H9 (cell line): ENCODE measurements around the gene KANK2. TPM values are rescaled to one million over a fixed set of nuclear protein-coding genes. Genes with fewer than 3 reads are reported as not detected.

Source experiments
- DNase-seq: peaks from one replicate; pipeline ENCODE4 v3.0.0-alpha.2; 2017
- H2AFZ ChIP-seq: one replicate; pipeline ENCODE4 v1.6.1; 2013; ENCODE audit warnings: mild to moderate bottlenecking, low read length, control low read depth, moderate library complexity
- H2AK5ac ChIP-seq: 2 replicates; pipeline ENCODE4 v1.6.1; 2013; ENCODE audit warnings: low read length, control low read depth, mixed read lengths; ENCODE audit not compliant: insufficient read length
- H2BK120ac ChIP-seq: one replicate; pipeline ENCODE4 v1.6.1; 2013; ENCODE audit warnings: low read depth, mild to moderate bottlenecking, low read length, control low read depth, inconsistent platforms; ENCODE audit not compliant: poor library complexity, severe bottlenecking
- H2BK12ac ChIP-seq: 2 replicates; pipeline ENCODE4 v1.6.1; 2013; ENCODE audit warnings: low read length, control low read depth, mixed read lengths, low read depth; ENCODE audit not compliant: insufficient read length
- H2BK15ac ChIP-seq: 2 replicates; pipeline ENCODE4 v1.6.1; 2013; ENCODE audit warnings: low read depth, low read length, control low read depth
- H2BK20ac ChIP-seq: one replicate; pipeline ENCODE4 v1.6.1; 2013; ENCODE audit warnings: low read depth, mild to moderate bottlenecking, low read length, control low read depth, inconsistent platforms; ENCODE audit not compliant: poor library complexity, severe bottlenecking
- H2BK5ac ChIP-seq: 2 replicates; pipeline ENCODE4 v1.6.1; 2013; ENCODE audit warnings: low read length, control low read depth, mixed read lengths; ENCODE audit not compliant: insufficient read length
- H3K14ac ChIP-seq: 2 replicates; pipeline ENCODE4 v1.6.1; 2013; ENCODE audit warnings: low read length, control low read depth; ENCODE audit not compliant: insufficient read depth
- H3K18ac ChIP-seq: 2 replicates; pipeline ENCODE4 v1.6.1; 2013; ENCODE audit warnings: low read depth, mild to moderate bottlenecking, mixed read lengths, low read length, control low read depth; ENCODE audit not compliant: insufficient read length
- H3K23ac ChIP-seq: 2 replicates; pipeline ENCODE4 v1.6.1; 2013; ENCODE audit warnings: low read length, control low read depth, mixed read lengths, low read depth; ENCODE audit not compliant: insufficient read length
- H3K23me2 ChIP-seq: 2 replicates; pipeline ENCODE4 v1.6.1; 2013; ENCODE audit warnings: low read depth, mild to moderate bottlenecking, mixed read lengths, low read length, control low read depth; ENCODE audit not compliant: insufficient read length, poor library complexity, severe bottlenecking
- H3K27ac ChIP-seq: 2 replicates; pipeline ENCODE4 v1.5.1; 2013; ENCODE audit warnings: low read length, control low read depth, mixed read lengths, low read depth; ENCODE audit not compliant: insufficient read length
- H3K27me3 ChIP-seq: 2 replicates; pipeline ENCODE4 v1.6.1; 2013; ENCODE audit warnings: low read length, control low read depth, inconsistent platforms; ENCODE audit not compliant: insufficient read depth
- H3K4ac ChIP-seq: 2 replicates; pipeline ENCODE4 v1.6.1; 2013; ENCODE audit warnings: low read depth, mild to moderate bottlenecking, control low read depth, inconsistent platforms, low read length, moderate library complexity
- H3K4me1 ChIP-seq: 2 replicates; pipeline ENCODE4 v1.6.1; 2013; ENCODE audit warnings: low read length, control low read depth, inconsistent platforms; ENCODE audit not compliant: insufficient read depth
- H3K4me2 ChIP-seq: 2 replicates; pipeline ENCODE4 v1.6.1; 2013; ENCODE audit warnings: low read length, control low read depth, mixed read lengths; ENCODE audit not compliant: insufficient read length, insufficient read depth
- H3K56ac ChIP-seq: 2 replicates; pipeline ENCODE4 v1.6.1; 2013; ENCODE audit warnings: low read depth, mild to moderate bottlenecking, mixed read lengths, low read length, control low read depth; ENCODE audit not compliant: insufficient read length
- H3K79me1 ChIP-seq: 2 replicates; pipeline ENCODE4 v1.6.1; 2013; ENCODE audit warnings: low read depth, mild to moderate bottlenecking, moderate library complexity, low read length, control low read depth, inconsistent platforms; ENCODE audit not compliant: insufficient read depth, poor library complexity, severe bottlenecking
- H3K79me2 ChIP-seq: 2 replicates; pipeline ENCODE4 v1.6.1; 2013; ENCODE audit warnings: low read length, control low read depth, inconsistent platforms; ENCODE audit not compliant: insufficient read depth
- H3K9ac ChIP-seq: 2 replicates; pipeline ENCODE4 v1.6.1; 2013; ENCODE audit warnings: low read length, control low read depth, mixed read lengths; ENCODE audit not compliant: insufficient read length; ENCODE audit errors: extremely low read depth
- H3K9me3 ChIP-seq: one replicate; pipeline ENCODE4 v1.6.1; 2013; ENCODE audit warnings: low read depth, low read length, inconsistent platforms; ENCODE audit not compliant: control insufficient read depth
- H3T11ph ChIP-seq: one replicate; pipeline ENCODE4 v1.6.1; 2013; ENCODE audit warnings: mild to moderate bottlenecking, low read length, control low read depth, inconsistent platforms
- H4K20me1 ChIP-seq: one replicate; pipeline ENCODE4 v1.6.1; 2013; ENCODE audit not compliant: control insufficient read depth, insufficient read length, insufficient read depth
- H4K5ac ChIP-seq: 2 replicates; pipeline ENCODE4 v1.6.1; 2013; ENCODE audit warnings: low read depth, mild to moderate bottlenecking, mixed read lengths, low read length, control low read depth; ENCODE audit not compliant: insufficient read length
- H4K8ac ChIP-seq: replicated peaks from 2 replicates; pipeline ENCODE4 v1.6.1; 2013; ENCODE audit warnings: low read length, control low read depth, mixed read lengths, low read depth; ENCODE audit not compliant: insufficient read length
- H4K91ac ChIP-seq: 2 replicates; pipeline ENCODE4 v1.6.1; 2013; ENCODE audit warnings: low read depth, mild to moderate bottlenecking, moderate library complexity, mixed read lengths, low read length, control low read depth; ENCODE audit not compliant: insufficient read length
- H3K27ac Mint-ChIP-seq, 3 experiments: 2 replicates in 2 of 3; 3 replicates in 1 of 3; pipeline ENCODE4 v1.8.0; 2020 to 2021; ENCODE audit warnings: mixed read lengths in 3 of 3, mild to moderate bottlenecking in 1 of 3, moderate library complexity in 1 of 3
- H3K27me3 Mint-ChIP-seq: 2 replicates; pipeline ENCODE4 v1.8.0; 2021; ENCODE audit warnings: low read depth, mild to moderate bottlenecking, moderate library complexity, mixed read lengths
- H3K36me3 Mint-ChIP-seq, 3 experiments: 2 replicates in 2 of 3; 3 replicates in 1 of 3; pipeline ENCODE4 v1.8.0; 2020 to 2021; ENCODE audit warnings: low read depth in 3 of 3, mixed read lengths in 3 of 3; ENCODE audit not compliant: insufficient read depth in 1 of 3
- H3K4me1 Mint-ChIP-seq, 2 experiments: 2 replicates each; pipeline ENCODE4 v1.8.0; 2020; ENCODE audit warnings: mixed read lengths in 2 of 2
- H3K4me3 Mint-ChIP-seq, 2 experiments: 2 replicates in 1 of 2; 3 replicates in 1 of 2; pipeline ENCODE4 v1.8.0; 2020 to 2021; ENCODE audit warnings: mild to moderate bottlenecking in 2 of 2, mixed read lengths in 2 of 2, moderate library complexity in 1 of 2
- H3K9me3 Mint-ChIP-seq, 2 experiments: 2 replicates in 1 of 2; 3 replicates in 1 of 2; pipeline ENCODE4 v1.8.0; 2020; ENCODE audit warnings: mild to moderate bottlenecking in 2 of 2, mixed read lengths in 2 of 2, moderate library complexity in 1 of 2
- WGBS: extraction: QIAGEN DNeasy Blood & Tissue Kit; methylation state at CpG from one replicate; pipeline ENCODE4 v1.1.7; 2013; ENCODE audit warnings: missing lambda C conversion rate, low lambda C conversion rate, mixed read lengths; ENCODE audit not compliant: insufficient read length; ENCODE audit errors: extremely low coverage; 5-methylcytosine and 5-hydroxymethylcytosine counted together
- total RNA-seq: library from RNA; stranded (reverse); gene quantifications from 2 replicates; pipeline ENCODE4 v1.2.1, GENCODE V29; 2021
- TF ChIP-seq, protein P1 (sequence below): fragments of 200-600 bp; sonication (generic); conservative IDR thresholded peaks from 3 replicates; pipeline ENCODE4 v1.8.0; 2021; ENCODE audit warnings: antibody characterized with exemption, mild to moderate bottlenecking

Gene KANK2
- total RNA-seq, 1 experiment from 2014 or later: 42.0 TPM

DNA sequence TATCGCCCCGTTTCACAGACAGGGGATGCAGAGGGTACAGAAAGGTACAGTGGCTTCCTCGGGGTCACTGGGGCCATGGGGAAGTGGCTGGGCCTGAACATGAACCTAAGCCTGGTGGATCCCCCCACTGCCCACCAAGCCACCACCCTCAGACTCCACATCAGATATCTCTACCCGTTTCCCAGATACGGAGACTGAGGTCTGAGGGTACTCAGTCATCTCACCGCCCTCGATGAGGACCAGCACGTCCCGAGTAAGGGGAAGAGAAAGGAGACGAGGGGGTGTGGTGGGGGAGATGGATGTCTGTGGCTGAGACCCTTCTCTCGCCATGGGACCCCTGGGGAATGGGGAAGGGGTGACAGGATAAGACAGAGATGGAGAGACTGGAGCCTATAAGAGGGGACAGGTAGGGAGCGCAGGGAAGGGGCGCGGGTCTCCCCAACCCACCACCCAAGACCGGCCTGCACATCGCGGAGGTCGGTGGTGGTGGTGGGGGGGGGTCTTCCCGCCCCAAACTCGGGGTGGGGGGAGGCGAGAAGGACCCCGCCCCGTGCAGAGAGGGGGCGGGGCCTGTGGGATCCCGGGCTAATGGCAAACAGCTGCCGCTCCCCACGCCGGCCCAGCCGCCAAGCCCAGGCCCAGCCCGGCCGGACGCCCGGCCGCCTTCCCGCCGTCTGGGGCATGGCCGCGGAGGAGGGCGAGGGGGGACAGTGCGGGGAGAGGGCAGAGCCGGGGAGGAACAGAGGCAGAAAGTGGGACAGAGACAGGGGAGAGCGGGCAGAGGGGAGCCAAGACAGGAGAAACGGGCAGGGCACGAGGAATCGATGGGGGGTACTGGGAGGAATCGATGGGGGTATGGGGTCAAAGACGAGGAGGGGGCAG lies 698 bp downstream of the KANK2 start:
- Histone ChIP-seq H2AFZ (no peak overlapping the region), H3K23ac (no peak overlapping the region), H4K8ac (no peak overlapping the region), H3K27ac (no peak overlapping the region), H3K14ac (no peak overlapping the region), H2AK5ac (no peak overlapping the region), H2BK12ac (no peak overlapping the region), H3K4me1 (no peaks in the 10 kb centered on the region; the same call in 1 of the 2 replicates), H4K5ac (no peak overlapping the region), H3K9me3 (no peaks in the 10 kb centered on the region), H3K4me2 (peak overlapping the region; percentile 72), H4K91ac (no peak overlapping the region), H3K18ac (peak overlapping the region; percentile 56), H3K23me2 (peaks cover 4% of the 10 kb centered on the region), H3K9ac (peak overlapping the region; percentile 20), H3K27me3 (no peaks in the 10 kb centered on the region), H2BK5ac (no peak overlapping the region), H4K20me1 (no peaks in the 10 kb centered on the region), H3T11ph (no peak overlapping the region), H2BK20ac (no peak overlapping the region), H3K56ac (no peak overlapping the region), H3K79me1 (no peaks in the 10 kb centered on the region), H2BK120ac (no peak overlapping the region), H3K79me2 (no peaks in the 10 kb centered on the region), H2BK15ac (no peak overlapping the region), H3K4ac (no peak overlapping the region)
- WGBS: no CpG with 5 or more reads among the region's 47 CpGs
- Mint-ChIP-seq H3K4me3 (peak overlapping the region; percentile 76 to 96), H3K9me3 (no peaks in the 10 kb centered on the region), H3K4me1 (peaks cover 6 to 13% of the 10 kb centered on the region in 2 experiments), H3K27me3 (peaks cover 2% of the 10 kb centered on the region; the same call in 1 of the 2 replicates), H3K36me3 (peaks cover 7 to 31% (median 31%) of the 10 kb centered on the region in 3 experiments; a peak in 6 of 7 replicates), H3K27ac (peak overlapping the region in 1 of 3 experiments; percentile 68; a peak in 2 of 7 replicates)
- TF ChIP-seq, protein P1, sequence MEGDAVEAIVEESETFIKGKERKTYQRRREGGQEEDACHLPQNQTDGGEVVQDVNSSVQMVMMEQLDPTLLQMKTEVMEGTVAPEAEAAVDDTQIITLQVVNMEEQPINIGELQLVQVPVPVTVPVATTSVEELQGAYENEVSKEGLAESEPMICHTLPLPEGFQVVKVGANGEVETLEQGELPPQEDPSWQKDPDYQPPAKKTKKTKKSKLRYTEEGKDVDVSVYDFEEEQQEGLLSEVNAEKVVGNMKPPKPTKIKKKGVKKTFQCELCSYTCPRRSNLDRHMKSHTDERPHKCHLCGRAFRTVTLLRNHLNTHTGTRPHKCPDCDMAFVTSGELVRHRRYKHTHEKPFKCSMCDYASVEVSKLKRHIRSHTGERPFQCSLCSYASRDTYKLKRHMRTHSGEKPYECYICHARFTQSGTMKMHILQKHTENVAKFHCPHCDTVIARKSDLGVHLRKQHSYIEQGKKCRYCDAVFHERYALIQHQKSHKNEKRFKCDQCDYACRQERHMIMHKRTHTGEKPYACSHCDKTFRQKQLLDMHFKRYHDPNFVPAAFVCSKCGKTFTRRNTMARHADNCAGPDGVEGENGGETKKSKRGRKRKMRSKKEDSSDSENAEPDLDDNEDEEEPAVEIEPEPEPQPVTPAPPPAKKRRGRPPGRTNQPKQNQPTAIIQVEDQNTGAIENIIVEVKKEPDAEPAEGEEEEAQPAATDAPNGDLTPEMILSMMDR: no peak
- DNase-seq: no peak
